HG02763 (cell line): ENCODE measurements around the gene ST7L.
"Not testable (repeated sequence)": the region's sequence is repeated elsewhere in the genome, so short reads cannot be mapped to it uniquely, and the experiment has no call there.

Experiments
- ATAC-seq: cut with Tn5 transposase; IDR thresholded peaks from one replicate; pipeline ENCODE4 v1.9.1; 2021; ENCODE audit warnings: mild to moderate bottlenecking, moderate library complexity; ENCODE audit not compliant: unreplicated experiment

ST7L gene

GRCh38 chr1:112501810-112502641 lies 116.9 kb downstream of the ST7L start:
- no peak for ATAC-seq

- no peak for ATAC-seq
These were observed 122.7 kb downstream of the ST7L start for GRCh38 chr1:112496290-112496689.

- no peak for ATAC-seq
These were observed 125.6 kb downstream of the ST7L start for GRCh38 chr1:112493351-112493750.

GRCh38 chr1:112492076-112492475 lies 126.9 kb downstream of the ST7L start:
- ATAC-seq: no peak

GRCh38 chr1:112488141-112488540 lies 130.8 kb downstream of the ST7L start:
- ATAC-seq: no peak

GRCh38 chr1:112487686-112488085 lies 131.3 kb downstream of the ST7L start:
- not testable (repeated sequence) for ATAC-seq

- not testable (repeated sequence) for ATAC-seq
These were observed 132.9 kb downstream of the ST7L start for GRCh38 chr1:112486063-112486462.

- ATAC-seq: no peak
These were observed 140.6 kb downstream of the ST7L start for GRCh38 chr1:112478314-112478713.

- no peak for ATAC-seq
These were observed 141.4 kb downstream of the ST7L start for GRCh38 chr1:112477550-112477949.
